ENCODE results near the gene TDRD5.
"Not testable (repeated sequence)": the region's sequence is repeated elsewhere in the genome, so short reads cannot be mapped to it uniquely, and the experiment has no call there.

TDRD5 gene

GRCh38 chr1:179677882-179678281 lies 86.2 kb downstream of the TDRD5 start:
- DNase-seq (ENCODE audit: insufficient read length, low spot score) (no peak), FAIRE-seq (no peak)
- TF ChIP-seq SPI1 (IDR thresholded peaks at IDR 0.05; ENCODE audit: low read depth, low read length) (no peak), POLR2AphosphoS5 (IDR thresholded peaks at IDR 0.05; ENCODE audit: low read depth, low read length) (no peak), PAX5 (IDR thresholded peaks at IDR 0.05; ENCODE audit: insufficient read depth, low read length, severe bottlenecking) (no peak), TAF1 (IDR thresholded peaks at IDR 0.05; ENCODE audit: low read depth, low read length) (no peak), POLR2A (IDR thresholded peaks at IDR 0.05; ENCODE audit: low read depth, low read length) (no peak), POU2F2 (IDR thresholded peaks at IDR 0.05; ENCODE audit: low read depth, low read length) (no peak)

GRCh38 chr1:179694530-179694929 lies 102.9 kb downstream of the TDRD5 start:
- DNase-seq (ENCODE audit: insufficient read length, low spot score); FAIRE-seq: not testable (repeated sequence)

GRCh38 chr1:179702946-179703539 lies 111.4 kb downstream of the TDRD5 start:
- DNase-seq (ENCODE audit: insufficient read length, low spot score) (no peak), FAIRE-seq (no peak)
- TF ChIP-seq POU2F2 (IDR thresholded peaks at IDR 0.05; ENCODE audit: low read depth, low read length) = no peak
- no peak for TF ChIP-seq POLR2A (IDR thresholded peaks at IDR 0.05; ENCODE audit: low read depth, low read length)
- TF ChIP-seq SPI1 (IDR thresholded peaks at IDR 0.05; ENCODE audit: low read depth, low read length) = no peak
- TF ChIP-seq POLR2AphosphoS5 (IDR thresholded peaks at IDR 0.05; ENCODE audit: low read depth, low read length) = no peak
- no peak for TF ChIP-seq PAX5 (IDR thresholded peaks at IDR 0.05; ENCODE audit: insufficient read depth, low read length, severe bottlenecking)
- no peak for TF ChIP-seq TAF1 (IDR thresholded peaks at IDR 0.05; ENCODE audit: low read depth, low read length)

DNA sequence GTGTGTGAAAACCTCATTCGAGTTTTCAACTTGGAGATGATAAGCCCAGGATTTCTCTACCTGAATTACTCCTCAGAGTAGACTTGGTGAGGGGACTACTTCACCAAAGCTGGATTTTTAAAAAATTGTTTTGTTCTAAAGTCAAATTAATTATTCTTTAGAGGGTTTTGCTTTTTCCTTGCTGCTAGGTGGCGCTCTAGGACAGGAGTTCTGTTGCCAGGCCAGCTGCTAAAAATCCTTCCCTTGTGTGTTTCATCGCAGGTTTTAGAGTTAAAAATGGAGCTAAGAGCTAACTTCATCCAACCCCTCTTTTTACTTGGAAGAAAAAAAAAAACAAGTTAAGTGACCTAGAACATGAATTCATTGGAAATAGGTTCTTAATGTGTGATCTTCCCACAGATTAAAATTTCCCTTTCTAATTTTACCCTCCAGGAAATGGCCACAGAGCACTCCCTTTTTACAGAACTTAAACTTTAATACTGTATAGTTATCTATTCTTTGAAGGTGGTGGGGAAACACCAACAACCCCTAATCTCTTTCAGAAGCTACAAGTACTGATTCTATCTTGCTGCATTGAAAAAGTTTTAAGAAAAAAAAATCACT lies 114.8 kb downstream of the TDRD5 start:
- TF ChIP-seq POLR2AphosphoS5 (IDR thresholded peaks at IDR 0.05; ENCODE audit: low read depth, low read length) (no peak), POLR2A (IDR thresholded peaks at IDR 0.05; ENCODE audit: low read depth, low read length) (no peak), PAX5 (IDR thresholded peaks at IDR 0.05; ENCODE audit: insufficient read depth, low read length, severe bottlenecking) (no peak), TAF1 (IDR thresholded peaks at IDR 0.05; ENCODE audit: low read depth, low read length) (no peak), POU2F2 (IDR thresholded peaks at IDR 0.05; ENCODE audit: low read depth, low read length) (no peak)
- FAIRE-seq (peak; percentile 62), DNase-seq (ENCODE audit: insufficient read length, low spot score) (peak; percentile 28)

GRCh38 chr1:179707406-179707805 lies 115.8 kb downstream of the TDRD5 start:
- no peak for TF ChIP-seq POLR2A (IDR thresholded peaks at IDR 0.05; ENCODE audit: low read depth, low read length)
- TF ChIP-seq POLR2AphosphoS5 (IDR thresholded peaks at IDR 0.05; ENCODE audit: low read depth, low read length) = no peak
- no peak for TF ChIP-seq POU2F2 (IDR thresholded peaks at IDR 0.05; ENCODE audit: low read depth, low read length)
- no peak for TF ChIP-seq TAF1 (IDR thresholded peaks at IDR 0.05; ENCODE audit: low read depth, low read length)
- no peak for TF ChIP-seq SPI1 (IDR thresholded peaks at IDR 0.05; ENCODE audit: low read depth, low read length)
- TF ChIP-seq PAX5 (IDR thresholded peaks at IDR 0.05; ENCODE audit: insufficient read depth, low read length, severe bottlenecking) = no peak
- no peak for FAIRE-seq
- DNase-seq (ENCODE audit: insufficient read length, low spot score) = no peak

DNA sequence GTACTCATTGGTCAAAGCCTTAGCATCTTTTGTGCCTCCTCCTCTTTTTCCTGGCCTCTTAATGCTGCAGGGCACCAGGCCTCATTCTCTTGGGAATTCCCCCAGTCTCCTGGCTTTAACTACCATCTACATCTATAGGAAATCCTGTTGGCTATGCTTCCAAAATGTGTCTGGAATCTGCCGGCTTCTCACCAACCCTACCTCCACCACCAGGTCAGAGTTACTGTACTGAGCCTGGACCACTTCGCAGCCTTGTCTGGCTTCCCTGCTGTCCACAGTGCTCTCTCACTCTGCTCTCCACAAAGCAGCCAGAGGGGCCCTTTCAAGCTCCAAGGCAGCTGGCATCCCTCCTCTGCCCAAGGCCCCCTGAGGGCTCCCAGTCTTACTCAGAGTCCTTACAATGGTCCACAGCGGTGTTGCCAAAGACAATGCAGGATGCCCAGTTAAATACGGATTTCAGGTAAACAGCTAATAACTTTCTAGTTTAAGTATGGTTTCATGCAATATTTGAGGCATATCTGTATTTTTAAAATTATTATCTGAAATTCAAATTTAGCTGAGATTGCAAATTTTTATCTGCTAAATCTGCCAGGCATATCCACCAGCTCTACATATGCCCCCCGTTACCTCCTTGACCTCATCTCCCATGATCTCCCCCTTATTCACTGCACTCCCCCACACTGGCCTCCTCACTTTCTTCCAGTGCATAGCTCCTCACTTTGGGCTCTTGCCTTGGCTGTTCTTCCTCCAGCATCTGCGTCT lies 117.0 kb downstream of the TDRD5 start:
- FAIRE-seq (no peak), DNase-seq (ENCODE audit: insufficient read length, low spot score) (no peak)
- TF ChIP-seq TAF1 (IDR thresholded peaks at IDR 0.05; ENCODE audit: low read depth, low read length) (no peak), POLR2AphosphoS5 (IDR thresholded peaks at IDR 0.05; ENCODE audit: low read depth, low read length) (no peak), POLR2A (IDR thresholded peaks at IDR 0.05; ENCODE audit: low read depth, low read length) (no peak), PAX5 (IDR thresholded peaks at IDR 0.05; ENCODE audit: insufficient read depth, low read length, severe bottlenecking) (no peak), POU2F2 (IDR thresholded peaks at IDR 0.05; ENCODE audit: low read depth, low read length) (no peak), SPI1 (IDR thresholded peaks at IDR 0.05; ENCODE audit: low read depth, low read length) (no peak)

- FAIRE-seq (peak; percentile 83), DNase-seq (ENCODE audit: insufficient read length, low spot score) (no peak)
- TF ChIP-seq SPI1 (IDR thresholded peaks at IDR 0.05; ENCODE audit: low read depth, low read length) (peak; percentile 8; the same call in 1 of the 2 replicates), POLR2A (IDR thresholded peaks at IDR 0.05; ENCODE audit: low read depth, low read length) (no peak), TAF1 (IDR thresholded peaks at IDR 0.05; ENCODE audit: low read depth, low read length) (no peak), PAX5 (IDR thresholded peaks at IDR 0.05; ENCODE audit: insufficient read depth, low read length, severe bottlenecking) (no peak), POLR2AphosphoS5 (IDR thresholded peaks at IDR 0.05; ENCODE audit: low read depth, low read length) (no peak), POU2F2 (IDR thresholded peaks at IDR 0.05; ENCODE audit: low read depth, low read length) (no peak)
Observed at GRCh38 chr1:179709841-179710329, 118.3 kb downstream of the TDRD5 start.

- FAIRE-seq (no peak), DNase-seq (ENCODE audit: insufficient read length, low spot score) (no peak)
- TF ChIP-seq POLR2A (IDR thresholded peaks at IDR 0.05; ENCODE audit: low read depth, low read length) = no peak
- TF ChIP-seq POLR2AphosphoS5 (IDR thresholded peaks at IDR 0.05; ENCODE audit: low read depth, low read length) = no peak
- no peak for TF ChIP-seq TAF1 (IDR thresholded peaks at IDR 0.05; ENCODE audit: low read depth, low read length)
- TF ChIP-seq POU2F2 (IDR thresholded peaks at IDR 0.05; ENCODE audit: low read depth, low read length) = no peak
- no peak for TF ChIP-seq PAX5 (IDR thresholded peaks at IDR 0.05; ENCODE audit: insufficient read depth, low read length, severe bottlenecking)
- TF ChIP-seq SPI1 (IDR thresholded peaks at IDR 0.05; ENCODE audit: low read depth, low read length) = no peak
Observed at GRCh38 chr1:179714159-179714558, 122.5 kb downstream of the TDRD5 start.

GRCh38 chr1:179714623-179715022 lies 123.0 kb downstream of the TDRD5 start:
- FAIRE-seq (no peak), DNase-seq (ENCODE audit: insufficient read length, low spot score) (no peak)
- no peak for TF ChIP-seq POLR2A (IDR thresholded peaks at IDR 0.05; ENCODE audit: low read depth, low read length)
- TF ChIP-seq PAX5 (IDR thresholded peaks at IDR 0.05; ENCODE audit: insufficient read depth, low read length, severe bottlenecking) = no peak
- no peak for TF ChIP-seq TAF1 (IDR thresholded peaks at IDR 0.05; ENCODE audit: low read depth, low read length)
- no peak for TF ChIP-seq POLR2AphosphoS5 (IDR thresholded peaks at IDR 0.05; ENCODE audit: low read depth, low read length)
- no peak for TF ChIP-seq SPI1 (IDR thresholded peaks at IDR 0.05; ENCODE audit: low read depth, low read length)
- no peak for TF ChIP-seq POU2F2 (IDR thresholded peaks at IDR 0.05; ENCODE audit: low read depth, low read length)
